ENCODE data around the gene NUDCD2. TPM values are rescaled to one million over a fixed set of nuclear protein-coding genes. Genes with fewer than 3 reads are reported as not detected.
"Not testable (repeated sequence)": the region's sequence is repeated elsewhere in the genome, so short reads cannot be mapped to it uniquely, and the experiment has no call there.

Gene NUDCD2
- total RNA-seq, 1 experiment from 2014 or later, result 44.9 TPM

GRCh38 chr5:163432544-163432943 is 27.4 kb downstream of the NUDCD2 start:
- BruUV-seq (replicated peaks), result no TSS peak
- TF ChIP-seq, protein P1, sequence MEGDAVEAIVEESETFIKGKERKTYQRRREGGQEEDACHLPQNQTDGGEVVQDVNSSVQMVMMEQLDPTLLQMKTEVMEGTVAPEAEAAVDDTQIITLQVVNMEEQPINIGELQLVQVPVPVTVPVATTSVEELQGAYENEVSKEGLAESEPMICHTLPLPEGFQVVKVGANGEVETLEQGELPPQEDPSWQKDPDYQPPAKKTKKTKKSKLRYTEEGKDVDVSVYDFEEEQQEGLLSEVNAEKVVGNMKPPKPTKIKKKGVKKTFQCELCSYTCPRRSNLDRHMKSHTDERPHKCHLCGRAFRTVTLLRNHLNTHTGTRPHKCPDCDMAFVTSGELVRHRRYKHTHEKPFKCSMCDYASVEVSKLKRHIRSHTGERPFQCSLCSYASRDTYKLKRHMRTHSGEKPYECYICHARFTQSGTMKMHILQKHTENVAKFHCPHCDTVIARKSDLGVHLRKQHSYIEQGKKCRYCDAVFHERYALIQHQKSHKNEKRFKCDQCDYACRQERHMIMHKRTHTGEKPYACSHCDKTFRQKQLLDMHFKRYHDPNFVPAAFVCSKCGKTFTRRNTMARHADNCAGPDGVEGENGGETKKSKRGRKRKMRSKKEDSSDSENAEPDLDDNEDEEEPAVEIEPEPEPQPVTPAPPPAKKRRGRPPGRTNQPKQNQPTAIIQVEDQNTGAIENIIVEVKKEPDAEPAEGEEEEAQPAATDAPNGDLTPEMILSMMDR (IDR thresholded peaks at IDR 0.05; ENCODE audit: unreplicated experiment), result no peak
- peaks cover 13% of the 10 kb centered on the region for H3K36me3 Mint-ChIP-seq (ENCODE audit: insufficient read depth, unreplicated experiment)
- H3K27me3 Mint-ChIP-seq (ENCODE audit: unreplicated experiment), result no peaks in the 10 kb centered on the region
- intact Hi-C loops (cut with micrococcal nuclease; ENCODE audit: unreplicated experiment), result no loop called here
- no peaks in the 10 kb centered on the region for H3K9me3 Mint-ChIP-seq (ENCODE audit: low read depth, unreplicated experiment)
- H3K4me1 Mint-ChIP-seq (ENCODE audit: low read depth, unreplicated experiment), result peaks cover 26% of the 10 kb centered on the region
- no peak overlapping the region for H3K27ac Mint-ChIP-seq (ENCODE audit: unreplicated experiment)
- no peak overlapping the region for H3K4me3 Mint-ChIP-seq (ENCODE audit: low read depth, unreplicated experiment)
- CTCF ChIA-PET, result no interaction called here
- no peak for DNase-seq

- H3K9me3 Mint-ChIP-seq (ENCODE audit: low read depth, unreplicated experiment); DNase-seq; H3K4me1 Mint-ChIP-seq (ENCODE audit: low read depth, unreplicated experiment); intact Hi-C loops (cut with micrococcal nuclease; ENCODE audit: unreplicated experiment); H3K27me3 Mint-ChIP-seq (ENCODE audit: unreplicated experiment); BruUV-seq (replicated peaks); CTCF ChIA-PET; H3K27ac Mint-ChIP-seq (ENCODE audit: unreplicated experiment); H3K36me3 Mint-ChIP-seq (ENCODE audit: insufficient read depth, unreplicated experiment); H3K4me3 Mint-ChIP-seq (ENCODE audit: low read depth, unreplicated experiment): not testable (repeated sequence)
These were observed 33.8 kb downstream of the NUDCD2 start for GRCh38 chr5:163426128-163426527.

DNA sequence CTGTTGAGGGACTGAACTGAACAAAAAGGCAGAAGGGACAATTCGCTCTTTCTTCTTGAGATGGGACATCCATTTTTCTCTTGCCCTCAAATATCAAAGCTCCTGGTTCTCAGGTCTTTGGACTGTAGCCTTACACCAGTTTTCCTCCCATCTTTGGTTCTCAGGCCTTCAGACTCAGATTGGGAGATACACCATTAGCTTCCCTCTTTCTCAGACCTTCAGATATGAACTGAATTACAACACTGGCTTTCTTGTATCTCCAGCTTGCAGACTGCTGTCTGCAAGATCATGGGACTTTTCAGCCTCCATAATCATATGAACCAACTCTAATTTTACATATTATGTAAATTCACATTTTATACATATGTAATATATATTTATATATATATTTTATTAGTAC is 35.1 kb downstream of the NUDCD2 start:
- DNase-seq, result no peak
- Mint-ChIP-seq H3K4me3 (ENCODE audit: low read depth, unreplicated experiment) (no peak overlapping the region), H3K36me3 (ENCODE audit: insufficient read depth, unreplicated experiment) (no peaks in the 10 kb centered on the region), H3K27ac (ENCODE audit: unreplicated experiment) (no peak overlapping the region), H3K4me1 (ENCODE audit: low read depth, unreplicated experiment) (peaks cover 2% of the 10 kb centered on the region), H3K9me3 (ENCODE audit: low read depth, unreplicated experiment) (peaks cover 5% of the 10 kb centered on the region), H3K27me3 (ENCODE audit: unreplicated experiment) (no peaks in the 10 kb centered on the region)
- TF ChIP-seq, protein P1 (IDR thresholded peaks at IDR 0.05; ENCODE audit: unreplicated experiment), result no peak
- BruUV-seq (replicated peaks), result no TSS peak
- intact Hi-C loops (cut with micrococcal nuclease; ENCODE audit: unreplicated experiment), result no loop called here
- CTCF ChIA-PET, result no interaction called here

DNA sequence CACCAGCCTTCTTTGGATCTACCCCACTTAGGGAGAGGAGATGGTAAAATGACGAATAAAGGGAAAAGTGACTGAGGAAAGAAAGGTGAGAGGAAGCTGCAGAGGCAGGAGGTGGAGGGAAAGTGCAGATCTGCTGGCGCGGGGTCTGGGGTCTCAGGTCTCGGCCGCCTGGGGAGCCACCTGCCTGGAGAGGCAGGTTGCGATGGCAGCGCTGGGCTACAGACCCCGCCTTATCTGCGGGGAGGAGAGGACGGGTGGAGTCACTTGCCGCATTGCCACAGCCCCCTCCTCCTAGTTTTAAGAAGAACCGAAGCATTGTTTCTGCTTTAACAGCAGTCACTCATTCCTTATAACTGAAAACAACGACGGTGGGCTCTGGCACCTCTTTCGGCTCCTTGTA is 44.2 kb downstream of the NUDCD2 start:
- H3K27me3 Mint-ChIP-seq (ENCODE audit: unreplicated experiment); DNase-seq; CTCF ChIA-PET; BruUV-seq (replicated peaks); H3K36me3 Mint-ChIP-seq (ENCODE audit: insufficient read depth, unreplicated experiment); H3K4me3 Mint-ChIP-seq (ENCODE audit: low read depth, unreplicated experiment); H3K27ac Mint-ChIP-seq (ENCODE audit: unreplicated experiment); H3K9me3 Mint-ChIP-seq (ENCODE audit: low read depth, unreplicated experiment); intact Hi-C loops (cut with micrococcal nuclease; ENCODE audit: unreplicated experiment): not testable (repeated sequence)
- peaks cover 14% of the 10 kb centered on the region for H3K4me1 Mint-ChIP-seq (ENCODE audit: low read depth, unreplicated experiment)

DNA sequence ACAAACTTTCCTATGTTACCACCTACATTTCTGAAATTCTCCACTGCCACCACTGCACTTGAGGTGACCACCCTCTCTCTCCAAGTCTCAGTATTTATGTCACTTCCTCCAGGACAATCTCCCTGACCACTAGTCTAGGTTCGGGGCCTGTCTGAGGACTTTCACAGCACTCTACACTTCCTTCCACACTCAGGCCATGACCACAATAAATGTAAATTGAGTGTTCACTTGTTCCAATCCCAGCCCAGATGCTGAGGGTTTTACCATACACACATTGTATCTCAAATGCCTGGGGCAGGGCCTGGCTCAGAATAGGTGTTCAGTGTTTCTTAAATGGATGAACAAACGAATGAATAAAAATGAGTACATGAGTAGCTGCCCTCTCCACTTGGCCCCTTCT is 49.4 kb downstream of the NUDCD2 start:
- Mint-ChIP-seq H3K27ac (ENCODE audit: unreplicated experiment) (peak overlapping the region; percentile 3), H3K27me3 (ENCODE audit: unreplicated experiment) (no peaks in the 10 kb centered on the region), H3K4me3 (ENCODE audit: low read depth, unreplicated experiment) (no peak overlapping the region), H3K36me3 (ENCODE audit: insufficient read depth, unreplicated experiment) (peaks cover 13% of the 10 kb centered on the region), H3K4me1 (ENCODE audit: low read depth, unreplicated experiment) (peaks cover 45% of the 10 kb centered on the region), H3K9me3 (ENCODE audit: low read depth, unreplicated experiment) (peaks cover 2% of the 10 kb centered on the region)
- intact Hi-C loops (cut with micrococcal nuclease; ENCODE audit: unreplicated experiment), result no loop called here
- DNase-seq, result no peak
- no TSS peak for BruUV-seq (replicated peaks)
- TF ChIP-seq, protein P1 (IDR thresholded peaks at IDR 0.05; ENCODE audit: unreplicated experiment), result no peak
- CTCF ChIA-PET, result interaction anchor here (0.7 kb wide), 1 partner anchor 1595 kb away, joined by 3 read pairs; no protein-coding TSS in a partner anchor

Measured in Calu3 (cell line).